GM21515 (cell line): ENCODE data around the gene KRT73.

ENCODE experiments used
- ATAC-seq: cut with Tn5 transposase; IDR thresholded peaks from one replicate; pipeline ENCODE4 v1.9.1; 2021; ENCODE audit not compliant: unreplicated experiment

Gene KRT73

GRCh38 chr12:52646613-52647012, 28.3 kb upstream of the KRT73 start:
- no peak for ATAC-seq

GRCh38 chr12:52645982-52646381, 27.6 kb upstream of the KRT73 start:
- no peak for ATAC-seq

GRCh38 chr12:52645120-52645761, 26.9 kb upstream of the KRT73 start:
- ATAC-seq, result no peak

- no peak for ATAC-seq
These were observed 25.7 kb upstream of the KRT73 start for GRCh38 chr12:52644078-52644415.

- no peak for ATAC-seq
These were observed 25.1 kb upstream of the KRT73 start for GRCh38 chr12:52643233-52644077.

- no peak for ATAC-seq
These were observed 23.1 kb upstream of the KRT73 start for GRCh38 chr12:52641468-52641867.

GRCh38 chr12:52637299-52637698, 18.9 kb upstream of the KRT73 start:
- ATAC-seq, result no peak

- no peak for ATAC-seq
These were observed 18.4 kb upstream of the KRT73 start for GRCh38 chr12:52636592-52637258.

- no peak for ATAC-seq
These were observed 17.8 kb upstream of the KRT73 start for GRCh38 chr12:52636189-52636588.

- ATAC-seq, result no peak
These were observed 16.1 kb upstream of the KRT73 start for GRCh38 chr12:52634266-52635056.

- no peak for ATAC-seq
These were observed 15.0 kb upstream of the KRT73 start for GRCh38 chr12:52633383-52633782.

GRCh38 chr12:52632656-52633055, 14.3 kb upstream of the KRT73 start:
- no peak for ATAC-seq

- ATAC-seq, result no peak
These were observed 13.5 kb upstream of the KRT73 start for GRCh38 chr12:52631676-52632459.

- no peak for ATAC-seq
These were observed 12.9 kb upstream of the KRT73 start for GRCh38 chr12:52631264-52631663.

- no peak for ATAC-seq
These were observed 12.3 kb upstream of the KRT73 start for GRCh38 chr12:52630599-52631200.

GRCh38 chr12:52630008-52630500, 11.7 kb upstream of the KRT73 start:
- ATAC-seq, result no peak

- ATAC-seq, result no peak
These were observed 11.1 kb upstream of the KRT73 start for GRCh38 chr12:52629281-52630007.

GRCh38 chr12:52628841-52629240, 10.5 kb upstream of the KRT73 start:
- ATAC-seq, result no peak

GRCh38 chr12:52628111-52628507, 9.8 kb upstream of the KRT73 start:
- ATAC-seq, result no peak
